ENCODE results near the gene ATP8A1.

Gene ATP8A1

GRCh38 chr4:42568610-42569207, 88.2 kb downstream of the ATP8A1 start:
- DNase-seq (ENCODE audit: low spot score), result peak; percentile 66

GRCh38 chr4:42566835-42567234, 90.1 kb downstream of the ATP8A1 start:
- no peak for TF ChIP-seq CTCF (IDR thresholded peaks at IDR 0.05; ENCODE audit: extremely low read depth, missing control alignments)
- no peak for DNase-seq (ENCODE audit: low spot score)

More at GRCh38 chr4:42568610-42569207, 88.2 kb downstream of the ATP8A1 start:
- peak; percentile 83 for TF ChIP-seq CTCF (IDR thresholded peaks at IDR 0.05; ENCODE audit: extremely low read depth, missing control alignments)

- no peak for TF ChIP-seq CTCF (IDR thresholded peaks at IDR 0.05; ENCODE audit: extremely low read depth, missing control alignments)
- DNase-seq (ENCODE audit: low spot score), result no peak
Measured at GRCh38 chr4:42562016-42562415, 94.9 kb downstream of the ATP8A1 start.

- no peak for DNase-seq (ENCODE audit: low spot score)
- no peak for TF ChIP-seq CTCF (IDR thresholded peaks at IDR 0.05; ENCODE audit: extremely low read depth, missing control alignments)
Measured at GRCh38 chr4:42561031-42561430, 95.9 kb downstream of the ATP8A1 start.

- TF ChIP-seq CTCF (IDR thresholded peaks at IDR 0.05; ENCODE audit: extremely low read depth, missing control alignments), result no peak
Measured at GRCh38 chr4:42560467-42560861, 96.4 kb downstream of the ATP8A1 start.

GRCh38 chr4:42558156-42558555, 98.7 kb downstream of the ATP8A1 start:
- TF ChIP-seq CTCF (IDR thresholded peaks at IDR 0.05; ENCODE audit: extremely low read depth, missing control alignments), result no peak
- no peak for DNase-seq (ENCODE audit: low spot score)

More at GRCh38 chr4:42560467-42560861, 96.4 kb downstream of the ATP8A1 start:
- no peak for DNase-seq (ENCODE audit: low spot score)

GRCh38 chr4:42555828-42556227, 101.1 kb downstream of the ATP8A1 start:
- no peak for DNase-seq (ENCODE audit: low spot score)
- no peak for TF ChIP-seq CTCF (IDR thresholded peaks at IDR 0.05; ENCODE audit: extremely low read depth, missing control alignments)
